ENCODE data around the gene MAML3.

Gene MAML3

DNA sequence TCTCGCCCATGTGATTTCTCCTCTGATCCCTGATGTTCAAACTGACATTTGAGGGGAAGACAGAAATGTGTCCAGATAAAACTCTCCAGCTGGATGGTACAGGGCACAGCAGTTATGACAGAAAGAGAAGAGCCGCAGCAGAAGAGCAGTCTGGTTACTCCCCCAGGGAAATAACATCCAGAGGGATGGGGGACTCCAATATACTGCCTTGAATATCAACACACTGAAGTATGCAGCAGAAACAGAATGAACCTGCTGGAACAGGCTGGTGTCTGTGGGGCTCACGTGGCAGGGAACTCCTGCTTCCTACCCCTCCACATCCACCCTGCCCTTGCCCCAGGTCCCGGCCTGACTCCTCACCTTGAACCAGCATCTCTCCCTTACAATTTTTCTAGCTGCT is 394.9 kb downstream of the MAML3 start:
- H3K4me3 ChIP-seq, result no peak overlapping the region
- intact Hi-C loops (cut with DNase I; ENCODE audit: low total_unique reads), result no loop called here

DNA sequence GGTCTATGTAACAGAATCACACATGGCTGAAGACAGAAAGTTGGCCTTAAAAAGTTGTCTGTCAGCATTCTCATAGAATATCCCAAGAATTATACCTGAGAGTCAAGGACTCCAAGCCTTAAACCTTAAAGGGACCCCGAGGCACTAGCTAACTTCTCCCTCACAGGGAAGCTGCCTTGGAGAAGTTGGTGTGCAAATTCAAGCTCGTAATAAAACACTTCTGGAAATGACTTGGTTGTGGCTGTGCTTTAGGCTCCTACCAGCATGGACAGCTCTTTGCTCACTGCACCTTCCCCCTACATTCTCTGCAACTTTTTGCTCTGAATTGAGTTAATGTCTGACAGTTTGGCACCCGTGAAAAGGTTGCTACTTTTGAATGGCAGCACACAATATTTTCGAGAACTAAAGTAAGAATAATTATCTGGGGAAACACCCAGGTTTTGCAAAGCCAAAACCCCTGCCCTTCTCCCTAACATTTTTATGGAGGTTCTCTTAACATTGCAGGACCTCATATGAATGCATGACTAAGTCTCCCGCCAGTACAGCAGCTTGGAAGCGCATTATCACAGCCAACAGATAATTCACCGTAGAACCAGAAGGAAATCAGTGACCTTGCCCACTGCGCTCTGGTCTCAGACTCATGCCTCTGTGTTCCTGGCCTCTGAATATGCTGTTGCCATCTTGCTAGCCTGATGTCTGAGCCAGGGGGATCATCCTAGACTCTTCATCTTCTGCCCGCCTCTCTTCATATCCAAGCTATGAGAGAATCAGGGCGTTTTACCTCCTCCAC is 397.4 kb downstream of the MAML3 start:
- intact Hi-C loops (cut with DNase I; ENCODE audit: low total_unique reads), result no loop called here
- no peak for DNase-seq
- TF ChIP-seq, protein P1, sequence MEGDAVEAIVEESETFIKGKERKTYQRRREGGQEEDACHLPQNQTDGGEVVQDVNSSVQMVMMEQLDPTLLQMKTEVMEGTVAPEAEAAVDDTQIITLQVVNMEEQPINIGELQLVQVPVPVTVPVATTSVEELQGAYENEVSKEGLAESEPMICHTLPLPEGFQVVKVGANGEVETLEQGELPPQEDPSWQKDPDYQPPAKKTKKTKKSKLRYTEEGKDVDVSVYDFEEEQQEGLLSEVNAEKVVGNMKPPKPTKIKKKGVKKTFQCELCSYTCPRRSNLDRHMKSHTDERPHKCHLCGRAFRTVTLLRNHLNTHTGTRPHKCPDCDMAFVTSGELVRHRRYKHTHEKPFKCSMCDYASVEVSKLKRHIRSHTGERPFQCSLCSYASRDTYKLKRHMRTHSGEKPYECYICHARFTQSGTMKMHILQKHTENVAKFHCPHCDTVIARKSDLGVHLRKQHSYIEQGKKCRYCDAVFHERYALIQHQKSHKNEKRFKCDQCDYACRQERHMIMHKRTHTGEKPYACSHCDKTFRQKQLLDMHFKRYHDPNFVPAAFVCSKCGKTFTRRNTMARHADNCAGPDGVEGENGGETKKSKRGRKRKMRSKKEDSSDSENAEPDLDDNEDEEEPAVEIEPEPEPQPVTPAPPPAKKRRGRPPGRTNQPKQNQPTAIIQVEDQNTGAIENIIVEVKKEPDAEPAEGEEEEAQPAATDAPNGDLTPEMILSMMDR (IDR thresholded peaks at IDR 0.05), result no peak

More for the DNA sequence above, 394.9 kb downstream of the MAML3 start:
- Histone ChIP-seq H3K36me3 (no peaks in the 10 kb centered on the region), H3K27me3 (no peaks in the 10 kb centered on the region), H3K9me3 (no peaks in the 10 kb centered on the region), H3K27ac (no peak overlapping the region), H3K4me1 (peaks cover 0 to 28% (median 21%) of the 10 kb centered on the region in 4 donors)
- TF ChIP-seq, protein P1 (IDR thresholded peaks at IDR 0.05), result no peak
- no peak for DNase-seq

GRCh38 chr4:139754938-139755337 is 399.0 kb downstream of the MAML3 start:
- Histone ChIP-seq H3K27ac (no peak overlapping the region), H3K9me3 (no peaks in the 10 kb centered on the region), H3K4me3 (no peak overlapping the region), H3K36me3 (no peaks in the 10 kb centered on the region), H3K27me3 (no peaks in the 10 kb centered on the region), H3K4me1 (no peaks in the 10 kb centered on the region)
- intact Hi-C loops (cut with DNase I; ENCODE audit: low total_unique reads), result no loop called here
- no peak for DNase-seq
- TF ChIP-seq, protein P1 (IDR thresholded peaks at IDR 0.05), result no peak

More for the DNA sequence above, 397.4 kb downstream of the MAML3 start:
- Histone ChIP-seq H3K27ac (no peak overlapping the region), H3K9me3 (no peaks in the 10 kb centered on the region), H3K4me1 (peaks cover 0 to 4% (median 2%) of the 10 kb centered on the region in 4 donors), H3K27me3 (no peaks in the 10 kb centered on the region), H3K4me3 (no peak overlapping the region), H3K36me3 (no peaks in the 10 kb centered on the region)

DNA sequence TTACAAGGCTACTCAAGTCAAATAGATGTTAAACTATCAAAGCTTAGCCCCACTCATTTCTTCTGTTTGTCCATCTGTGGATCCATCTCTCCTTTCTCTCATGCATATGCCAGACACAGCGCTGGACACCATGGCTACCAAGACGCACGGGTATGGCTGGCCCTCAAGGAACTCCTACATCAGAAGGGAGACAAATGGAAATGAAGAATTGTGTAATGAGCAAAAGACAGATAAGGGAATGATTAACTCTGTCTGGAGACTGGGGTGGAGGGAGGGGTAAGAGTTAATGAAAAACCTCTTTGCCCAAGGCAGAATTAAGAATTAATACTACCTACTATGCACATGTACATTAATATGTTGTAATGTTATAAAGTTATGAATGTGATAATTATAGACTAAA is 400.3 kb downstream of the MAML3 start:
- intact Hi-C loops (cut with DNase I; ENCODE audit: low total_unique reads), result no loop called here

DNA sequence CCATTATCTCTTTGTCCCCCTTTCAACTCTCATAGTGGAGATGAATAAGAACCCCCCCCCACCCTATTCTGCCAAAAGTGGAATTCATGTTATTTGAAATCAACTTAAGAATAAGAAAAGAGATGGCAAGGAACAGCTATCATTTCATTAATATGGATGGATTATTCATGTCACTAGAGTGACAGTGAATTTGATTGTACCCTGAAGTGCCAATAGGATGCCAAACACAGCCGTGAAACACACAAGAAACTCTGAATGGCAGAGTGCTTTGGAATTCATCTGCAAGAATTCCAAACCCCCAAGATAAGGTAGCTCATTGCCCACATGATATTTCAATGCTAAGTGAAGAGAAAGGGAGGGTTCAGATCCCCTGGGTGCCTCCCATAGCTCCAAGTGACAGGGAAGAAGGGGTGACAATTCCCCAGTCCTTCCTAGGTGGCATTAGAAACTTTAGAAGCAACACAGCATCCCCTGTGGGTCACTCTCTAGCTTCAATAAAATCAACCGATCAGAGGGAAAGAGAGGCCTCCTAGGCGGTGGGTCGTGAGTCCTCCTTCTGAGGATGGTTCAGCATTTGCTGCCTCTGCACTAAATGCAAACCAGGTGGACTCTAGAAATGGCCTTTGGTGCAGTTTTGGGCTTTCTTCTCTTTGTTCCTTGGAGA is 404.0 kb downstream of the MAML3 start:
- no peak overlapping the region for H3K4me3 ChIP-seq
- no peaks in the 10 kb centered on the region for H3K9me3 ChIP-seq
- no peak for DNase-seq
- H3K27ac ChIP-seq, result no peak overlapping the region
- H3K4me1 ChIP-seq, result peaks cover 0 to 3% (median 0%) of the 10 kb centered on the region in 4 donors
- intact Hi-C loops (cut with DNase I; ENCODE audit: low total_unique reads), result no loop called here
- H3K27me3 ChIP-seq, result no peaks in the 10 kb centered on the region
- TF ChIP-seq, protein P1 (IDR thresholded peaks at IDR 0.05), result no peak
- H3K36me3 ChIP-seq, result no peaks in the 10 kb centered on the region

More for the DNA sequence above, 400.3 kb downstream of the MAML3 start:
- H3K9me3 ChIP-seq, result no peaks in the 10 kb centered on the region
- no peaks in the 10 kb centered on the region for H3K27me3 ChIP-seq
- TF ChIP-seq, protein P1 (IDR thresholded peaks at IDR 0.05), result no peak
- peaks cover 0 to 3% (median 0%) of the 10 kb centered on the region in 4 donors for H3K4me1 ChIP-seq
- no peak for DNase-seq
- no peak overlapping the region for H3K27ac ChIP-seq
- no peaks in the 10 kb centered on the region for H3K36me3 ChIP-seq
- H3K4me3 ChIP-seq, result no peak overlapping the region

Measured in tibial artery (tissue), 4 donors.